OCI-LY3 (cell line): ENCODE data around the gene CDK16.

Experiments used
- H2AFZ ChIP-seq: fragments of 200-600, 300-600 bp; shearing (Covaris generic); 2 replicates; pipeline ENCODE4 v1.6.0; 2014; ENCODE audit warnings: antibody characterized with exemption, low read depth, low read length
- H3K27ac ChIP-seq: fragments of 200-600, 300-600 bp; sonication (generic); 2 replicates; pipeline ENCODE4 v1.5.1; 2014; ENCODE audit warnings: mild to moderate bottlenecking, low read length, moderate library complexity, mixed read lengths
- H3K27me3 ChIP-seq: fragments of 200-600, 300-600 bp; sonication (generic); 2 replicates; pipeline ENCODE4 v1.6.1; 2014; ENCODE audit warnings: low read depth, low read length, mixed read lengths
- H3K36me3 ChIP-seq: fragments of 200-600, 300-600 bp; sonication (generic); replicated peaks from 2 replicates; pipeline ENCODE3; 2014; ENCODE audit warnings: low read depth, low read length, mixed read lengths
- H3K4me1 ChIP-seq: fragments of 300-600, 200-600 bp; sonication (generic); 2 replicates; pipeline ENCODE4 v1.6.1; 2014; ENCODE audit warnings: low read length, mixed read lengths
- H3K4me2 ChIP-seq: fragments of 200-600, 300-600 bp; sonication (generic); 2 replicates; pipeline ENCODE4 v1.6.1; 2014; ENCODE audit warnings: low read length, mixed read lengths
- H3K4me3 ChIP-seq: fragments of 300-600, 200-600 bp; sonication (generic); 2 replicates; pipeline ENCODE4 v1.5.1; 2014; ENCODE audit warnings: antibody characterized with exemption, mild to moderate bottlenecking, low read length, moderate library complexity
- H3K79me2 ChIP-seq: fragments of 300-600, 200-600 bp; shearing (Covaris generic); 2 replicates; pipeline ENCODE4 v1.6.1; 2014; ENCODE audit warnings: mild to moderate bottlenecking, low read length, mixed read lengths
- H3K9ac ChIP-seq: fragments of 300-600, 200-600 bp; shearing (Covaris generic); 2 replicates; pipeline ENCODE4 v1.6.0; 2014; ENCODE audit warnings: mild to moderate bottlenecking, low read length, moderate library complexity
- H3K9me3 ChIP-seq: fragments of 200-600, 300-600 bp; shearing (Covaris generic); 2 replicates; pipeline ENCODE4 v1.6.1; 2014; ENCODE audit warnings: low read length, mixed read lengths; ENCODE audit not compliant: insufficient read depth
- H4K20me1 ChIP-seq: fragments of 200-600, 300-600 bp; sonication (generic); 2 replicates; pipeline ENCODE4 v1.6.1; 2016; ENCODE audit warnings: low read length, mixed read lengths; ENCODE audit not compliant: insufficient read depth
- EZH2phosphoT487 ChIP-seq: fragments of 200-600 bp; shearing (Covaris generic); IDR thresholded peaks from 2 replicates; pipeline ENCODE4 v1.6.1; 2018; ENCODE audit warnings: antibody characterized with exemption, mixed run types, low read depth
- TF ChIP-seq, protein P1 (sequence below): fragments of 200-600, 300-600 bp; sonication (generic); IDR thresholded peaks from 2 replicates; pipeline ENCODE4 v1.5.1; 2014; ENCODE audit warnings: antibody characterized with exemption, low read length, low read depth

CDK16 gene

GRCh38 chrX:47221756-47222155 is 3.3 kb downstream of the CDK16 start:
- peaks cover 17% of the 10 kb centered on the region for H3K36me3 ChIP-seq
- H4K20me1 ChIP-seq = peaks cover 31% of the 10 kb centered on the region
- no peak overlapping the region for H3K4me2 ChIP-seq

GRCh38 chrX:47222751-47223350 is 4.4 kb downstream of the CDK16 start:
- Histone ChIP-seq H3K27ac (no peak overlapping the region), H3K9ac (no peak overlapping the region), H3K36me3 (peaks cover 23% of the 10 kb centered on the region), H4K20me1 (peaks cover 31% of the 10 kb centered on the region), H3K4me3 (no peak overlapping the region), H2AFZ (no peak overlapping the region), H3K79me2 (peaks cover 41% of the 10 kb centered on the region), H3K4me1 (peaks cover 10% of the 10 kb centered on the region), H3K4me2 (no peak overlapping the region), H3K9me3 (no peaks in the 10 kb centered on the region), H3K27me3 (no peaks in the 10 kb centered on the region)
- TF ChIP-seq EZH2phosphoT487 = no peak
- TF ChIP-seq, protein P1, sequence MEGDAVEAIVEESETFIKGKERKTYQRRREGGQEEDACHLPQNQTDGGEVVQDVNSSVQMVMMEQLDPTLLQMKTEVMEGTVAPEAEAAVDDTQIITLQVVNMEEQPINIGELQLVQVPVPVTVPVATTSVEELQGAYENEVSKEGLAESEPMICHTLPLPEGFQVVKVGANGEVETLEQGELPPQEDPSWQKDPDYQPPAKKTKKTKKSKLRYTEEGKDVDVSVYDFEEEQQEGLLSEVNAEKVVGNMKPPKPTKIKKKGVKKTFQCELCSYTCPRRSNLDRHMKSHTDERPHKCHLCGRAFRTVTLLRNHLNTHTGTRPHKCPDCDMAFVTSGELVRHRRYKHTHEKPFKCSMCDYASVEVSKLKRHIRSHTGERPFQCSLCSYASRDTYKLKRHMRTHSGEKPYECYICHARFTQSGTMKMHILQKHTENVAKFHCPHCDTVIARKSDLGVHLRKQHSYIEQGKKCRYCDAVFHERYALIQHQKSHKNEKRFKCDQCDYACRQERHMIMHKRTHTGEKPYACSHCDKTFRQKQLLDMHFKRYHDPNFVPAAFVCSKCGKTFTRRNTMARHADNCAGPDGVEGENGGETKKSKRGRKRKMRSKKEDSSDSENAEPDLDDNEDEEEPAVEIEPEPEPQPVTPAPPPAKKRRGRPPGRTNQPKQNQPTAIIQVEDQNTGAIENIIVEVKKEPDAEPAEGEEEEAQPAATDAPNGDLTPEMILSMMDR = no peak

More at GRCh38 chrX:47221756-47222155, 3.3 kb downstream of the CDK16 start:
- no peaks in the 10 kb centered on the region for H3K9me3 ChIP-seq
- H3K27ac ChIP-seq = no peak overlapping the region
- no peak for TF ChIP-seq EZH2phosphoT487
- TF ChIP-seq, protein P1 = no peak
- H3K9ac ChIP-seq = no peak overlapping the region
- H3K4me1 ChIP-seq = peaks cover 17% of the 10 kb centered on the region
- H3K4me3 ChIP-seq = no peak overlapping the region
- no peaks in the 10 kb centered on the region for H3K27me3 ChIP-seq
- peaks cover 41% of the 10 kb centered on the region for H3K79me2 ChIP-seq
- no peak overlapping the region for H2AFZ ChIP-seq

DNA sequence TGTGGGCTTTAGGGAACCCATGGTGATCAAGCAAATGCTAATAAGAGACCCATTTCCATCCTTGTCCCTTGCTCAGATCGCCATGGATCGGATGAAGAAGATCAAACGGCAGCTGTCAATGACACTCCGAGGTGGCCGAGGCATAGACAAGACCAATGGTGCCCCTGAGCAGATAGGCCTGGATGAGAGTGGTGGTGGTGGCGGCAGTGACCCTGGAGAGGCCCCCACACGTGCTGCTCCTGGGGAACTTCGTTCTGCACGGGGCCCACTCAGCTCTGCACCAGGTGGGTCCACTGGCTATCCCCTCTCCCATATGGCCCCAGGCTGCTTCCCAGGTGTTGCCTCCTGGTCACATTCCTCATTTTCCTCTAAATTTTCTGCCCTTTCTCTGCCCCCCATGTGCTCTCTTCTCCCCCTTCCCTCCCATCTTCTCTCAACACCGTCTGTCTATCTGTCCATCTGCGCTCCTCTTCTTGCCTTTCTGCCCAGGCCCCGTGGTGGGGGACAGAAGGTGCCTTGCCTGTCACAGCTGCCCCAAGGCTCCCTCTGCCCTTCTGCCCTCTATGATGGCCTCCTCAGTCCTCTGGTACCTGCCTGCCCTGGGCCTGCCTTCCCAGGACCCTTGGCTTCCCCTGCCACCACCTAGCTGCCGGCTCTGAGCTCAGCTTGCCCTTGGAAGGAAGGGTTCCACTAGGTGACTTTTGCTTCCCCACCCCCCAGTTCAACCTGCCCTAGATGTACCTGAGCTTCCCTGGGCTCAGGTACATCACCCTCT is 5.2 kb downstream of the CDK16 start:
- Histone ChIP-seq H3K36me3 (peaks cover 23% of the 10 kb centered on the region), H3K4me2 (no peak overlapping the region), H3K27ac (no peak overlapping the region), H3K4me3 (no peak overlapping the region), H3K9ac (no peak overlapping the region), H4K20me1 (peaks cover 31% of the 10 kb centered on the region), H2AFZ (no peak overlapping the region), H3K79me2 (peaks cover 37% of the 10 kb centered on the region), H3K4me1 (peaks cover 10% of the 10 kb centered on the region), H3K9me3 (no peaks in the 10 kb centered on the region), H3K27me3 (no peaks in the 10 kb centered on the region)
- TF ChIP-seq, protein P1 = no peak
- TF ChIP-seq EZH2phosphoT487 = no peak

DNA sequence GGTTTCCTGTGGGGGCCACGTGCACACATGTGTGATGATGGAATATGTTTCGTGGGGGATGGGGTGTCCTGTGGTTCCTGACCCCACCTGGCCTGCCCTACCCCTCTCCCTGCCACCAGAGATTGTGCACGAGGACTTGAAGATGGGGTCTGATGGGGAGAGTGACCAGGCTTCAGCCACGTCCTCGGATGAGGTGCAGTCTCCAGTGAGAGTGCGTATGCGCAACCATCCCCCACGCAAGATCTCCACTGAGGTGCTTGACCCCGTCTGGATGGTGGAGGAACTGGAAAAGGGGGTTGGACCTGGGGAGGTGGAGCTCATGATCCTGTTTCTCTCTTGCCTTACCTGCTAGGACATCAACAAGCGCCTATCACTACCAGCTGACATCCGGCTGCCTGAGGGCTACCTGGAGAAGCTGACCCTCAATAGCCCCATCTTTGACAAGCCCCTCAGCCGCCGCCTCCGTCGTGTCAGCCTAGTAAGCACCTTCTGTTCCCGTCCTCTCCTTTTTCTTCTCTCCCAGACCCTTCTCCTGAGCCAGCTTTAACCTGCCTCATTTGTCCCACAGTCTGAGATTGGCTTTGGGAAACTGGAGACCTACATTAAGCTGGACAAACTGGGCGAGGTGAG is 5.9 kb downstream of the CDK16 start:
- H4K20me1 ChIP-seq = peaks cover 27% of the 10 kb centered on the region
- no peak for TF ChIP-seq EZH2phosphoT487
- TF ChIP-seq, protein P1 = no peak
- peaks cover 30% of the 10 kb centered on the region for H3K79me2 ChIP-seq
- no peak overlapping the region for H3K27ac ChIP-seq
- no peak overlapping the region for H3K9ac ChIP-seq
- H3K4me2 ChIP-seq = no peak overlapping the region
- peaks cover 23% of the 10 kb centered on the region for H3K36me3 ChIP-seq
- peaks cover 10% of the 10 kb centered on the region for H3K4me1 ChIP-seq
- no peak overlapping the region for H3K4me3 ChIP-seq
- H2AFZ ChIP-seq = no peak overlapping the region
- H3K27me3 ChIP-seq = no peaks in the 10 kb centered on the region
- H3K9me3 ChIP-seq = no peaks in the 10 kb centered on the region
